Hepatocyte (in vitro differentiated cells): ENCODE measurements around the gene BOLA3.

ENCODE experiments used
- EZH2 ChIP-seq: fragments of 200-600 bp; sonication (generic); IDR thresholded peaks from 2 replicates; pipeline ENCODE4 v1.6.1; 2016; ENCODE audit warnings: antibody characterized with exemption, mild to moderate bottlenecking, borderline replicate concordance
- EZH2phosphoT487 ChIP-seq: fragments of 200-600 bp; sonication (generic); IDR thresholded peaks from one replicate; pipeline ENCODE4 v1.6.1; 2018; ENCODE audit warnings: antibody characterized with exemption, mild to moderate bottlenecking, low read depth, moderate library complexity; ENCODE audit not compliant: unreplicated experiment, severe bottlenecking
- TF ChIP-seq, protein P1 (sequence below): fragments of 200-600 bp; sonication (generic); IDR thresholded peaks from 2 replicates; pipeline ENCODE4 v1.5.1; 2016; ENCODE audit warnings: antibody characterized with exemption, mild to moderate bottlenecking; ENCODE audit not compliant: poor library complexity

GRCh38 chr2:74137651-74138599 lies 9.8 kb downstream of the BOLA3 start:
- TF ChIP-seq, protein P1, sequence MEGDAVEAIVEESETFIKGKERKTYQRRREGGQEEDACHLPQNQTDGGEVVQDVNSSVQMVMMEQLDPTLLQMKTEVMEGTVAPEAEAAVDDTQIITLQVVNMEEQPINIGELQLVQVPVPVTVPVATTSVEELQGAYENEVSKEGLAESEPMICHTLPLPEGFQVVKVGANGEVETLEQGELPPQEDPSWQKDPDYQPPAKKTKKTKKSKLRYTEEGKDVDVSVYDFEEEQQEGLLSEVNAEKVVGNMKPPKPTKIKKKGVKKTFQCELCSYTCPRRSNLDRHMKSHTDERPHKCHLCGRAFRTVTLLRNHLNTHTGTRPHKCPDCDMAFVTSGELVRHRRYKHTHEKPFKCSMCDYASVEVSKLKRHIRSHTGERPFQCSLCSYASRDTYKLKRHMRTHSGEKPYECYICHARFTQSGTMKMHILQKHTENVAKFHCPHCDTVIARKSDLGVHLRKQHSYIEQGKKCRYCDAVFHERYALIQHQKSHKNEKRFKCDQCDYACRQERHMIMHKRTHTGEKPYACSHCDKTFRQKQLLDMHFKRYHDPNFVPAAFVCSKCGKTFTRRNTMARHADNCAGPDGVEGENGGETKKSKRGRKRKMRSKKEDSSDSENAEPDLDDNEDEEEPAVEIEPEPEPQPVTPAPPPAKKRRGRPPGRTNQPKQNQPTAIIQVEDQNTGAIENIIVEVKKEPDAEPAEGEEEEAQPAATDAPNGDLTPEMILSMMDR: no peak
- TF ChIP-seq EZH2phosphoT487 (no peak), EZH2 (no peak)
